Activated CD4-positive, alpha-beta T cell treated with anti-CD3 and anti-CD28 coated beads for 48 hours (primary cell): ENCODE measurements around the gene MAPK4.
"Not testable (repeated sequence)": the region's sequence is repeated elsewhere in the genome, so short reads cannot be mapped to it uniquely, and the experiment has no call there.

Experiments
- DNase-seq: peaks from one replicate; pipeline ENCODE4 v3.0.0-alpha.2; 2020

Gene MAPK4

GRCh38 chr18:50775207-50775606 is 215.3 kb downstream of the MAPK4 start:
- no peak for DNase-seq

GRCh38 chr18:50775726-50776125 is 215.8 kb downstream of the MAPK4 start:
- no peak for DNase-seq

- DNase-seq = no peak
These were observed 216.5 kb downstream of the MAPK4 start for GRCh38 chr18:50776383-50776782.

- DNase-seq = not testable (repeated sequence)
These were observed 219.1 kb downstream of the MAPK4 start for GRCh38 chr18:50779021-50779420.
